Upper lobe of left lung (tissue), 6 donors: ENCODE data around the gene FGGY. TPM values are rescaled to one million over a fixed set of nuclear protein-coding genes. Genes with fewer than 3 reads are reported as not detected.

Experiments
- ATAC-seq, 2 donors: fragments of 200-7000 bp; cut with Tn5 transposase; one replicate each; pipeline ENCODE4 v1.9.1; 2022; ENCODE audit warnings: mild to moderate bottlenecking in 2 of 2, moderate library complexity in 2 of 2; ENCODE audit not compliant: low FRiP score in 2 of 2
- DNase-seq, 2 donors: peaks; one replicate each; pipeline ENCODE4 v3.0.0-alpha.2; 2019 to 2020
- H3K27ac ChIP-seq, 4 donors: fragments of 200-600 bp; sonication (generic); one replicate each; pipeline ENCODE4 v1.5.1; 2016 to 2019
- H3K27me3 ChIP-seq, 4 donors: fragments of 200-600 bp; sonication (generic); one replicate each; pipeline ENCODE4 v1.5.1; 2017 to 2019
- H3K36me3 ChIP-seq, 4 donors: fragments of 200-600 bp; sonication (generic); one replicate each; pipeline ENCODE4 v1.5.1; 2016 to 2019
- H3K4me1 ChIP-seq, 4 donors: fragments of 200-600 bp; sonication (generic); one replicate each; pipeline ENCODE4 v1.5.1; 2018 to 2019
- H3K4me3 ChIP-seq, 4 donors: fragments of 200-600 bp; sonication (generic); one replicate each; pipeline ENCODE4 v1.5.1; 2017 to 2019; ENCODE audit warnings: mild to moderate bottlenecking in 2 of 4, moderate library complexity in 1 of 4
- H3K9me3 ChIP-seq, 4 donors: fragments of 200-600 bp; sonication (generic); one replicate each; pipeline ENCODE4 v1.5.1; 2018 to 2019
- CTCF ChIP-seq, 6 experiments: fragments of 450-650 bp in 4 of 6; fragments of 200-600 bp in 2 of 6; sonication (generic) in 2 of 6; IDR thresholded peaks; one replicate each; pipeline ENCODE4 v1.5.1; 2016 to 2019; ENCODE audit warnings: antibody characterized with exemption in 6 of 6
- EP300 ChIP-seq, 4 donors: sonication (generic); formaldehyde crosslinking; IDR thresholded peaks; one replicate each; pipeline ENCODE4 v1.5.1; 2017; ENCODE audit warnings: antibody characterized with exemption in 4 of 4, control low read depth in 2 of 4
- POLR2A ChIP-seq, 4 donors: fragments of 450-650 bp; IDR thresholded peaks; one replicate each; pipeline ENCODE4 v1.5.1; 2016 to 2017; ENCODE audit warnings: antibody characterized with exemption in 4 of 4, mild to moderate bottlenecking in 2 of 4
- POLR2AphosphoS5 ChIP-seq, 2 donors: sonication (generic); formaldehyde crosslinking; IDR thresholded peaks; one replicate each; pipeline ENCODE4 v1.5.1; 2017; ENCODE audit warnings: antibody characterized with exemption in 2 of 2
- WGBS, 2 donors: methylation state at CpG; one replicate each; pipeline ENCODE4 v1.1.5; 2017 to 2018; 5-methylcytosine and 5-hydroxymethylcytosine counted together
- total RNA-seq, 6 donors: library from RNA; depleted of rRNA in 4 of 6; stranded (reverse); fragments of >200 nt in 4 of 6; gene quantifications; one replicate each; pipeline versions ENCODE4 v1.1.0 to v1.2.1, GENCODE V29; 2016 to 2021
- donor health status: DM: no; HTN: no; CAD: no; lungs with moderate emphysema.
- donor health status: DM: no; HTN: yes; CAD: no; lungs with severe emphysema.

Gene FGGY
- total RNA-seq, 6 donors from 2014 or later = 11.8 to 51.3 (median 22.6) TPM

DNA sequence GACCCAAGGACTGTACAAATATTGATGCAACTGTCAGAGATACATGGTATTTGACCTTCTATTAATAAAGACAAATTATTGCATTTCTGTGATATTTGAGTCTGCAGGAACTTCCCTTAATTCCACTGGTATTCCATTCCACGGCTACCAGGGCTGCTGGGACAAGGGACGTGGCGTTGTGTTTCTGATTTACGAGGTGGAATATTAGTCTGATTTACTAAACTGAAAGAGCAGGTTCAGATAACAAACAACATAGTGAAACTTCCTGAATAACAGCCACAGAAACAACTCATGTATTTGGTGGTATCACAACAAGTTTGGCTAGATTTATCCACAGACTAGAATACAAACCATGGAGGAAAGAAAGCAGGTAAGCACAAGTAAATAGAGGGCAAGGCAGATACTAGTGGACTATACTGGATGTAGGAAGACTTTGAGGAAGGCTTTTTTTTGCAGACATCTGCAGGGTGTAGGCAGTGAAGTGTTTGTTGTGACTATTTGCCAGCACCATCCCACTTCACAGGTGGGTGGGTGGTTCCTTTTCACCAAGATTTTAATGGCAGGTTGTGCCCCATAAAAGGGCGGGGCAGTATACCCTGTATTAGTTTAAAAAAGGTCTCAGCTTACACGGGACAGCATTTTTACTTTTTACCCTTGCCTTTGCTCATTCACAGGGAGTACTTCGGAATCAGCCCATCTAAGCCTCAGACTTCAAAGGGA, 100.4 kb downstream of the FGGY start:
- no peaks in the 10 kb centered on the region for H3K27me3 ChIP-seq
- no peak overlapping the region for H3K4me3 ChIP-seq
- no peaks in the 10 kb centered on the region for H3K9me3 ChIP-seq
- WGBS, 2 donors = 73 to 89% methylated on average over 7 of the region's 7 CpGs
- DNase-seq (no peak), ATAC-seq (no peak)
- TF ChIP-seq CTCF (IDR thresholded peaks at IDR 0.05) (no peak), EP300 (IDR thresholded peaks at IDR 0.05) (no peak), POLR2AphosphoS5 (IDR thresholded peaks at IDR 0.05) (no peak), POLR2A (IDR thresholded peaks at IDR 0.05) (no peak)
- no peak overlapping the region for H3K27ac ChIP-seq
- no peaks in the 10 kb centered on the region for H3K36me3 ChIP-seq
- H3K4me1 ChIP-seq = peaks cover 0 to 7% (median 2%) of the 10 kb centered on the region in 4 donors

- Histone ChIP-seq H3K4me1 (no peaks in the 10 kb centered on the region), H3K9me3 (no peaks in the 10 kb centered on the region), H3K36me3 (no peaks in the 10 kb centered on the region), H3K27ac (no peak overlapping the region), H3K4me3 (no peak overlapping the region), H3K27me3 (no peaks in the 10 kb centered on the region)
- TF ChIP-seq EP300 (IDR thresholded peaks at IDR 0.05) (no peak), POLR2A (IDR thresholded peaks at IDR 0.05) (no peak), POLR2AphosphoS5 (IDR thresholded peaks at IDR 0.05) (no peak), CTCF (IDR thresholded peaks at IDR 0.05) (no peak)
- DNase-seq (no peak), ATAC-seq (no peak)
- 64 to 85% methylated on average over 1 of the region's 1 CpG for WGBS, 2 donors
Measured at GRCh38 chr1:59399642-59400041, 102.7 kb downstream of the FGGY start.

DNA sequence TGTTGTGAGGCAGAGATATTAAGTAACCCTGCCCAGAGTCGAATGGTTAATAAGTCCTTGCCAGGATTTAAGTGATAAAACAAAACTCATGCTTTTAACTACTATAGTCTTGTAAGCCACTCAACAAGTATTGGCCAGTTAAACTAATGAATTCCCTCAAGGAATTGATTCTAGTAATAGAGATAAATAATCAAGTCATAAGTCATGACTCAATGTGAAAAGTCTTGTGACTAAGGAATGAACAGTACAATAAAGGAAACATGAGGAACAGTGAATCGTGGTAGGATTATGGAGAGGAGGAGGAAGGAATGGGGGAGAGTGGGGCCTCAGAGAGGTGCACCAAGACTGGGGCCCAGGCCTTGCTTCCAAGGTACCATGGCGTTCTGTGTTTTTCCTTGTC, 104.7 kb downstream of the FGGY start:
- DNase-seq (no peak), ATAC-seq (no peak)
- Histone ChIP-seq H3K4me1 (no peaks in the 10 kb centered on the region), H3K27ac (no peak overlapping the region), H3K27me3 (no peaks in the 10 kb centered on the region), H3K9me3 (no peaks in the 10 kb centered on the region), H3K4me3 (no peak overlapping the region), H3K36me3 (no peaks in the 10 kb centered on the region)
- 95 to 96% methylated on average over 3 of the region's 3 CpGs for WGBS, 2 donors
- TF ChIP-seq CTCF (IDR thresholded peaks at IDR 0.05) (no peak), POLR2A (IDR thresholded peaks at IDR 0.05) (no peak), EP300 (IDR thresholded peaks at IDR 0.05) (no peak), POLR2AphosphoS5 (IDR thresholded peaks at IDR 0.05) (no peak)

GRCh38 chr1:59404796-59405195, 107.9 kb downstream of the FGGY start:
- H3K27ac ChIP-seq = no peak overlapping the region
- WGBS, 2 donors = 82 to 83% methylated on average over 8 of the region's 8 CpGs
- ATAC-seq = no peak

More at GRCh38 chr1:59404796-59405195, 107.9 kb downstream of the FGGY start:
- Histone ChIP-seq H3K4me3 (no peak overlapping the region), H3K4me1 (peaks cover 0 to 16% (median 9%) of the 10 kb centered on the region in 4 donors), H3K36me3 (no peaks in the 10 kb centered on the region), H3K9me3 (no peaks in the 10 kb centered on the region), H3K27me3 (no peaks in the 10 kb centered on the region)
- DNase-seq = no peak
- TF ChIP-seq CTCF (IDR thresholded peaks at IDR 0.05) (no peak), EP300 (IDR thresholded peaks at IDR 0.05) (no peak), POLR2A (IDR thresholded peaks at IDR 0.05) (no peak), POLR2AphosphoS5 (IDR thresholded peaks at IDR 0.05) (no peak)
